ENCODE measurements around the gene MNAT1.

The MNAT1 gene

DNA sequence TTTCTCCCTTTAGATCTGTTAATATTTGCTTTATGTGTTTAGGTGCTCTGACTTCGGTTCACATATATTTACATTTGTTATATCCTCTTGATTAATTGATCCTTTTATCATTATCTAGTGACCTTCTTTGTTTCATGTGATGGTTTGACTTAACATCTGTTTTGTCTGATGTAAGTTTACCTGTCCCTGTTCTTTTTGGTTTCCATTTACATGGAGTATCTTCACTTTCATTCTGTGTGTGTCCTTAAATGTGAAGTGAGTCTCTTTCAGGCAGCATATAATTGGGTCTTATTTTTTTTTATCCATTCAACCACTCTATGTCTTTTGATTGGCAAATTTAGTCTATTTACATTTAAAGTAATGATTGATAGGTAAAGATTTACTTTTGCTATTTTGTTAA lies 222.1 kb downstream of the MNAT1 start:
- no peak overlapping the region for H3K27ac Mint-ChIP-seq
- no peak overlapping the region for H3K4me3 Mint-ChIP-seq
- peaks cover 27% of the 10 kb centered on the region for H3K36me3 Mint-ChIP-seq (ENCODE audit: low read depth)
- no peaks in the 10 kb centered on the region for H3K27me3 Mint-ChIP-seq
- intact Hi-C loops (cut with micrococcal nuclease): no loop called here
- peaks cover 48% of the 10 kb centered on the region for H3K9me3 Mint-ChIP-seq
- no peaks in the 10 kb centered on the region for H3K4me1 Mint-ChIP-seq (ENCODE audit: low read depth)

DNA sequence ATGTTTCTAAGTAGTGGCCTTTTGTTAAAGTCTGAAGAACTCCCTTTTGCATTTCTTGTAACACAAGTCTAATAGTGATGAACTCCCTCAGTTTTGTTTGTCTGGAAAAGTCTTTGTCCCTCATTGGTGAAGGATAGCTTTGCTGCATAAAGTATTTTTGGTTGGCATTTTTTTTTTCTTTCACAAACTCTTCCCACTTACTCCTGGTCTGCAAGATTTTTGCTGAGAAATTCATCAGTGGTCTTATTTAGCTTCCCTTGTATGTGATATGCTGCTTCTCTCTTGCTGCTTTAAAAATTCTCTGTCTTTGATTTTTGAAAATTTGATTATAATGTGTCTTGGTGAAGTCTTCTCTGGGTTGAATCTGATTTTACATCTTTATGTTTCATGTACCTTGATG lies 223.6 kb downstream of the MNAT1 start:
- Mint-ChIP-seq H3K9me3 (peaks cover 48% of the 10 kb centered on the region), H3K4me1 (ENCODE audit: low read depth) (no peaks in the 10 kb centered on the region), H3K27me3 (no peaks in the 10 kb centered on the region), H3K27ac (no peak overlapping the region), H3K36me3 (ENCODE audit: low read depth) (peaks cover 27% of the 10 kb centered on the region), H3K4me3 (no peak overlapping the region)
- intact Hi-C loops (cut with micrococcal nuclease): no loop called here

GRCh38 chr14:60963761-60964160 lies 229.2 kb downstream of the MNAT1 start:
- intact Hi-C loops (cut with micrococcal nuclease): no loop called here
- H3K27me3 Mint-ChIP-seq: no peaks in the 10 kb centered on the region
- H3K4me1 Mint-ChIP-seq (ENCODE audit: low read depth): no peaks in the 10 kb centered on the region
- H3K27ac Mint-ChIP-seq: no peak overlapping the region
- no peak overlapping the region for H3K4me3 Mint-ChIP-seq
- H3K36me3 Mint-ChIP-seq (ENCODE audit: low read depth): peaks cover 7% of the 10 kb centered on the region
- H3K9me3 Mint-ChIP-seq: peaks cover 20% of the 10 kb centered on the region

- H3K4me3 Mint-ChIP-seq: no peak overlapping the region
- intact Hi-C loops (cut with micrococcal nuclease): no loop called here
- no peak overlapping the region for H3K27ac Mint-ChIP-seq
- H3K27me3 Mint-ChIP-seq: no peaks in the 10 kb centered on the region
- H3K4me1 Mint-ChIP-seq (ENCODE audit: low read depth): no peaks in the 10 kb centered on the region
- H3K36me3 Mint-ChIP-seq (ENCODE audit: low read depth): no peaks in the 10 kb centered on the region
- peaks cover 9% of the 10 kb centered on the region for H3K9me3 Mint-ChIP-seq
Measured at GRCh38 chr14:60964904-60965303, 230.3 kb downstream of the MNAT1 start.

GRCh38 chr14:60965402-60965801 lies 230.8 kb downstream of the MNAT1 start:
- Mint-ChIP-seq H3K9me3 (peaks cover 4% of the 10 kb centered on the region), H3K4me1 (ENCODE audit: low read depth) (no peaks in the 10 kb centered on the region), H3K27ac (no peak overlapping the region), H3K27me3 (no peaks in the 10 kb centered on the region), H3K4me3 (no peak overlapping the region), H3K36me3 (ENCODE audit: low read depth) (no peaks in the 10 kb centered on the region)
- intact Hi-C loops (cut with micrococcal nuclease): no loop called here

DNA sequence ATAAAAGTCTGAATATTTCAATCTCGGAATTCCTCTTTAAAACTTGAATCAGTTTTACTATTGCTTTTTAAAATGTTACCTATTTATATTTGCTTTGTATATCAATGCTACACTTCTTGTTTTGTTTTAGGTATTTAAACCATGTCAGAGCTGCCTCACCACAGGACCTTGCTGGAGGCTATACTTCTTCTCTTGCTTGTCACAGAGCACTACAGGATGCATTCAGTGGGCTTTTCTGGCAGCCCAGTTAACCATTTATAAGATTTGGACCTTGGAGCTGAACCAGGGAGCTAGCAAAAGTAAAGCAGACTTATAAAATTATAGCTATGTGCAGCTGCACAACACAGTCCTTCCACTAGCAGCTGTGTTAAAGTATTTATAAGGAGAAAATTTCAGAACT lies 233.5 kb downstream of the MNAT1 start:
- no peaks in the 10 kb centered on the region for H3K9me3 Mint-ChIP-seq
- intact Hi-C loops (cut with micrococcal nuclease): no loop called here
- no peak overlapping the region for H3K27ac Mint-ChIP-seq

GRCh38 chr14:60968671-60969070 lies 234.1 kb downstream of the MNAT1 start:
- Mint-ChIP-seq H3K27ac (no peak overlapping the region), H3K27me3 (no peaks in the 10 kb centered on the region), H3K9me3 (no peaks in the 10 kb centered on the region), H3K4me1 (ENCODE audit: low read depth) (peaks cover 13% of the 10 kb centered on the region), H3K36me3 (ENCODE audit: low read depth) (peaks cover 14% of the 10 kb centered on the region), H3K4me3 (no peak overlapping the region)
- intact Hi-C loops (cut with micrococcal nuclease): no loop called here

More for the DNA sequence above, 233.5 kb downstream of the MNAT1 start:
- no peaks in the 10 kb centered on the region for H3K27me3 Mint-ChIP-seq
- peaks cover 10% of the 10 kb centered on the region for H3K36me3 Mint-ChIP-seq (ENCODE audit: low read depth)
- peaks cover 13% of the 10 kb centered on the region for H3K4me1 Mint-ChIP-seq (ENCODE audit: low read depth)
- no peak overlapping the region for H3K4me3 Mint-ChIP-seq

DNA sequence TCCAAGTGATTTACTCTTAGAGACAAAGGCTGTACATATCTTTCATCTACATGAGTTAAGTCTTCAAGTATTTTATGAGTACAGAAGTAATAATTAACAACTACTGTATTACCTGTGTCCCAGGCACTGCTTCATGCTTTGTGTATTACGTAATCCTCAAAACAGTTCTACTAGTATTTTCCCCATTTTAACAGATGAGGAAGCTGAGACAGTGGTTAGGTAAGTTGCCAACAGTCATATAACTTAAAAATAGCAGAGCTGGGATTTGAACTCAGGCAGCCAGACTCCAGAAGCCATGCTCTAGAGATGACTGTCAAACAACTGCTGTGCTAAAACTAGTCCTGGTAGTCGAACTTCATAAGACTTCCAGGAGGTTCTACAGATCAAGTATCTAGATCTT lies 235.6 kb downstream of the MNAT1 start:
- no peak overlapping the region for H3K4me3 Mint-ChIP-seq
- no peaks in the 10 kb centered on the region for H3K9me3 Mint-ChIP-seq
- H3K4me1 Mint-ChIP-seq (ENCODE audit: low read depth): peaks cover 13% of the 10 kb centered on the region
- intact Hi-C loops (cut with micrococcal nuclease): no loop called here
- peaks cover 19% of the 10 kb centered on the region for H3K36me3 Mint-ChIP-seq (ENCODE audit: low read depth)
- no peak overlapping the region for H3K27ac Mint-ChIP-seq
- H3K27me3 Mint-ChIP-seq: no peaks in the 10 kb centered on the region

DNA sequence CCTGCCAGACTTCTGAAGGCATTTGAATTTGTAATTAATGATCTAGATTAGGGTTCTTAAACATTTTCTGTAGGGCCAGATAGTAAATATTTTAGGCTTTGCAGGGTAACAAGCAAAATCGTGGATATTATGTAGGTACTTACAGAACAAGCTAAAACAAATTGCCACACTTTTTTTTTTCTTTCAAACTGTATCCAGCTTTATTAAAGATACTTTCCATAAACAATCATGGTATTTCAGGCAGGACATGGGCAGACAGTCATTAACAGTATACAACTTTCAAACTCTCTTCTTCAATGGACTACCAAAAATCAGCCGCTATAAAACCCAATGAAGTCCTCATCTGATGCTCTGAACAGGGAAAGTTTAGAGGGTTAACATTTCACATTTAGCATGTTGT lies 236.7 kb downstream of the MNAT1 start:
- intact Hi-C loops (cut with micrococcal nuclease): no loop called here
- H3K4me1 Mint-ChIP-seq (ENCODE audit: low read depth): peaks cover 13% of the 10 kb centered on the region
- H3K36me3 Mint-ChIP-seq (ENCODE audit: low read depth): peaks cover 30% of the 10 kb centered on the region
- no peak overlapping the region for H3K27ac Mint-ChIP-seq
- no peaks in the 10 kb centered on the region for H3K9me3 Mint-ChIP-seq
- no peak overlapping the region for H3K4me3 Mint-ChIP-seq
- no peaks in the 10 kb centered on the region for H3K27me3 Mint-ChIP-seq

DNA sequence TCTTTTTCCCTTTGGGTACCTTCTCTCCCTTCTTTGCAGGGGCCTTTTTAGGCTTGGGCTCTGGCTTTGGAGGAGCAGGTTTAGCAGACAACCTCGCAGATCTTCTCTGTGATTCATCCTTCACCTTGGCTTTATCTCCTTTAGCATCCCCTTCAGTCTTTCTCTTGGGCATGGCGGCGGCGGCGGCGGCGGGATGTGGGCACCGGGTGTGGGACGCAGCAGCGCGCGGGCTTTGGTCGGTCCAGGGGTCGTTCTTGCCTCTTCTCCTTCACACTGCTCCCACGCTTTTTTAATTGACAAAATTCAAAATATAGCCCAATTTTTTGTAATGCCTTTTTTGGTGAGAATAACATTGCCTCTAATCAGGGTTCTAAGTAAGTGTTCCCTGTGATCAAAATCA lies 237.7 kb downstream of the MNAT1 start:
- Mint-ChIP-seq H3K9me3 (no peaks in the 10 kb centered on the region), H3K4me3 (no peak overlapping the region), H3K36me3 (ENCODE audit: low read depth) (peaks cover 39% of the 10 kb centered on the region), H3K27ac (no peak overlapping the region), H3K27me3 (no peaks in the 10 kb centered on the region), H3K4me1 (ENCODE audit: low read depth) (peaks cover 13% of the 10 kb centered on the region)
- intact Hi-C loops (cut with micrococcal nuclease): no loop called here

DNA sequence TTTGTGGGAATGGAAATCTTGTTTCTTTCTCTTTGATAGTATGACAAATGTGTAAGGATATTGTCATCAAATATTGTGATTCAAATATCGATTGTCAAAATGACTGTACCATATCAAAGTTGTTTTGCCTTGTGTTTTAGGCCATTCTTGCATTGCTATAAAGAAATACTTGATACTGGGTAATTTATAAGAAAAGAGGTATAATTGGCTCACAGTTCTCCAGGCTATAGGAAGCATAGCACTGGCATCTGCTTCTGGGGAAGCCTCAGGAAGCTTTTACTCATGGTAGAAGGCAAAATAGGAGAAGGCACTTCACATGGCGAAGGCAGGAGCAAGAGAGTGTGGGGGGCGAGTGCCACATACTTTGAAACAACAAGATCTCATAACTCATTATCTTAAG lies 238.5 kb downstream of the MNAT1 start:
- peaks cover 17% of the 10 kb centered on the region for H3K4me1 Mint-ChIP-seq (ENCODE audit: low read depth)
- intact Hi-C loops (cut with micrococcal nuclease): no loop called here
- no peak overlapping the region for H3K4me3 Mint-ChIP-seq
- H3K36me3 Mint-ChIP-seq (ENCODE audit: low read depth): peaks cover 43% of the 10 kb centered on the region
- H3K27ac Mint-ChIP-seq: no peak overlapping the region
- no peaks in the 10 kb centered on the region for H3K9me3 Mint-ChIP-seq
- H3K27me3 Mint-ChIP-seq: no peaks in the 10 kb centered on the region

- no peak overlapping the region for H3K27ac Mint-ChIP-seq
- H3K27me3 Mint-ChIP-seq: no peaks in the 10 kb centered on the region
- no peak overlapping the region for H3K4me3 Mint-ChIP-seq
- no peaks in the 10 kb centered on the region for H3K9me3 Mint-ChIP-seq
- peaks cover 18% of the 10 kb centered on the region for H3K4me1 Mint-ChIP-seq (ENCODE audit: low read depth)
- intact Hi-C loops (cut with micrococcal nuclease): no loop called here
- H3K36me3 Mint-ChIP-seq (ENCODE audit: low read depth): peaks cover 43% of the 10 kb centered on the region
Measured at GRCh38 chr14:60974090-60974651, 239.6 kb downstream of the MNAT1 start.

- no peaks in the 10 kb centered on the region for H3K27me3 Mint-ChIP-seq
- intact Hi-C loops (cut with micrococcal nuclease): no loop called here
- no peak overlapping the region for H3K27ac Mint-ChIP-seq
- H3K4me3 Mint-ChIP-seq: no peak overlapping the region
- H3K9me3 Mint-ChIP-seq: no peaks in the 10 kb centered on the region
- peaks cover 48% of the 10 kb centered on the region for H3K36me3 Mint-ChIP-seq (ENCODE audit: low read depth)
- H3K4me1 Mint-ChIP-seq (ENCODE audit: low read depth): peaks cover 29% of the 10 kb centered on the region
Measured at GRCh38 chr14:60975551-60975950, 241.0 kb downstream of the MNAT1 start.

GRCh38 chr14:60977847-60978246 lies 243.3 kb downstream of the MNAT1 start:
- H3K27ac Mint-ChIP-seq: no peak overlapping the region
- no peak overlapping the region for H3K4me3 Mint-ChIP-seq
- no peaks in the 10 kb centered on the region for H3K9me3 Mint-ChIP-seq
- H3K27me3 Mint-ChIP-seq: no peaks in the 10 kb centered on the region
- intact Hi-C loops (cut with micrococcal nuclease): no loop called here
- H3K4me1 Mint-ChIP-seq (ENCODE audit: low read depth): peaks cover 19% of the 10 kb centered on the region
- H3K36me3 Mint-ChIP-seq (ENCODE audit: low read depth): peaks cover 41% of the 10 kb centered on the region

Measured in dendritic cell treated with granulocyte-macrophage colony-stimulating factor and Interleukin-4, amounts not matched to agents 40 ng/mL and 50 ng/mL, for 4 days (primary cell).